GM23338 (cell line): ENCODE measurements around the gene PIP5K1A. TPM values are rescaled to one million over a fixed set of nuclear protein-coding genes. Genes with fewer than 3 reads are reported as not detected.

Experiments
- ATAC-seq: fragments of 200-7000 bp; cut with Tn5 transposase; 3 replicates; pipeline ENCODE4 v1.9.1; 2020
- DNase-seq: peaks from one replicate; pipeline ENCODE4 v3.0.0-alpha.2; 2015; ENCODE audit warnings: low spot score
- H2AFZ ChIP-seq: fragments of 200-600 bp; sonication (generic); 2 replicates; pipeline ENCODE4 v1.8.0; 2016; ENCODE audit warnings: antibody characterized with exemption, mild to moderate bottlenecking, moderate library complexity
- H3F3A ChIP-seq: fragments of 200-600 bp; sonication (generic); replicated peaks from 2 replicates; pipeline ENCODE4 v1.8.0; 2017; ENCODE audit warnings: antibody characterized with exemption, mixed run types, low read depth
- H3K27ac ChIP-seq: fragments of 200-600 bp; sonication (generic); 2 replicates; pipeline ENCODE4 v1.6.1; 2016; ENCODE audit warnings: low read depth
- H3K27me3 ChIP-seq: fragments of 200-600 bp; sonication (generic); 2 replicates; pipeline ENCODE4 v1.8.0; 2016; ENCODE audit warnings: mild to moderate bottlenecking, mixed run types, moderate library complexity; ENCODE audit not compliant: insufficient read depth
- H3K36me3 ChIP-seq: fragments of 200-600 bp; sonication (generic); 2 replicates; pipeline ENCODE4 v1.8.0; 2016; ENCODE audit warnings: mild to moderate bottlenecking; ENCODE audit not compliant: insufficient read depth
- H3K4me1 ChIP-seq: fragments of 200-600 bp; sonication (generic); 2 replicates; pipeline ENCODE4 v1.8.0; 2016; ENCODE audit warnings: mild to moderate bottlenecking, moderate library complexity; ENCODE audit not compliant: insufficient read depth
- H3K4me2 ChIP-seq: fragments of 200-600 bp; sonication (generic); 2 replicates; pipeline ENCODE4 v1.7.1; 2017; ENCODE audit warnings: mixed run types
- H3K4me3 ChIP-seq: fragments of 200-600 bp; sonication (generic); 2 replicates; pipeline ENCODE4 v1.6.1; 2016; ENCODE audit warnings: mixed run types
- H3K79me2 ChIP-seq: fragments of 200-600 bp; sonication (generic); replicated peaks from 2 replicates; pipeline ENCODE4 v1.8.0; 2017; ENCODE audit warnings: mild to moderate bottlenecking; ENCODE audit not compliant: insufficient read depth
- H3K9me2 ChIP-seq: fragments of 200-600 bp; sonication (generic); 2 replicates; pipeline ENCODE4 v1.8.0; 2017; ENCODE audit not compliant: insufficient read depth
- H4K20me1 ChIP-seq: fragments of 200-600 bp; sonication (generic); replicated peaks from 2 replicates; pipeline ENCODE4 v1.8.0; 2017; ENCODE audit warnings: mild to moderate bottlenecking; ENCODE audit not compliant: insufficient read depth
- H3K27ac Mint-ChIP-seq: 2 replicates; pipeline ENCODE4 v1.8.0; 2020; ENCODE audit warnings: inconsistent platforms, mild to moderate bottlenecking, moderate library complexity, mixed read lengths
- H3K27me3 Mint-ChIP-seq: 3 replicates; pipeline ENCODE4 v1.8.0; 2022; ENCODE audit warnings: low read depth, mild to moderate bottlenecking, moderate library complexity, mixed read lengths, inconsistent platforms; ENCODE audit not compliant: insufficient read depth, poor library complexity
- H3K36me3 Mint-ChIP-seq: 3 replicates; pipeline ENCODE4 v1.8.0; 2021; ENCODE audit warnings: low read depth, mild to moderate bottlenecking, inconsistent platforms, moderate library complexity, mixed read lengths
- H3K4me1 Mint-ChIP-seq: 3 replicates; pipeline ENCODE4 v1.8.0; 2020; ENCODE audit warnings: mild to moderate bottlenecking, inconsistent platforms, mixed read lengths
- H3K4me3 Mint-ChIP-seq: 3 replicates; pipeline ENCODE4 v1.8.0; 2021; ENCODE audit warnings: moderate library complexity, mild to moderate bottlenecking, inconsistent platforms, mixed read lengths
- H3K9me3 Mint-ChIP-seq: 3 replicates; pipeline ENCODE4 v1.8.0; 2020; ENCODE audit warnings: moderate library complexity, mild to moderate bottlenecking, inconsistent platforms, mixed read lengths
- CREB1 ChIP-seq: fragments of 250-450 bp; sonication (Bioruptor Pico); IDR thresholded peaks from 2 replicates; pipeline ENCODE4 v1.5.0; 2020; ENCODE audit warnings: low read depth, mild to moderate bottlenecking, moderate library complexity
- CTCF ChIP-seq, 2 experiments: fragments of 200-600 bp in 1 of 2; sonication (generic) in 1 of 2; conservative IDR thresholded peaks; 2 replicates each; pipeline versions ENCODE4 v1.5.1 to v1.6.1; 2016 to 2017; ENCODE audit warnings: antibody characterized with exemption in 2 of 2, low read depth in 2 of 2, mild to moderate bottlenecking in 2 of 2, moderate library complexity in 1 of 2
- EZH2 ChIP-seq: fragments of 200-600 bp; sonication (generic); IDR thresholded peaks from one replicate; pipeline ENCODE4 v1.8.0; 2017; ENCODE audit warnings: antibody characterized with exemption, mild to moderate bottlenecking, low read depth; ENCODE audit not compliant: unreplicated experiment
- EZH2phosphoT487 ChIP-seq: fragments of 200-600 bp; sonication (generic); IDR thresholded peaks from one replicate; pipeline ENCODE4 v1.8.1; 2018; ENCODE audit warnings: antibody characterized with exemption; ENCODE audit not compliant: unreplicated experiment
- JUNB ChIP-seq: IDR thresholded peaks from one replicate; pipeline ENCODE4 v1.6.1; 2016; ENCODE audit warnings: antibody characterized with exemption; ENCODE audit not compliant: unreplicated experiment
- NANOG ChIP-seq: IDR thresholded peaks from 2 replicates; pipeline ENCODE4 v1.6.1; 2016; ENCODE audit warnings: antibody characterized with exemption, borderline replicate concordance
- POLR2AphosphoS5 ChIP-seq: IDR thresholded peaks from 2 replicates; pipeline ENCODE4 v1.6.1; 2016; ENCODE audit warnings: antibody characterized with exemption, low read depth
- STAT1 ChIP-seq: IDR thresholded peaks from one replicate; pipeline ENCODE4 v1.6.1; 2016; ENCODE audit warnings: antibody characterized with exemption; ENCODE audit not compliant: unreplicated experiment
- ZNF114 ChIP-seq: fragments of 250-450 bp; sonication (Bioruptor Pico); IDR thresholded peaks from 2 replicates; pipeline ENCODE4 v1.5.0; 2020; ENCODE audit warnings: mild to moderate bottlenecking, moderate library complexity
- ZNF331 ChIP-seq: fragments of 250-450 bp; sonication (Bioruptor Pico); IDR thresholded peaks from 2 replicates; pipeline ENCODE4 v1.5.0; 2020; ENCODE audit warnings: low read depth, mild to moderate bottlenecking, moderate library complexity
- polyA plus RNA-seq: library from polyadenylated mRNA; unstranded; fragments of >200 nt; fragmentation: Nextera tagmentation; extraction: Ambion mirVana; gene quantifications from 2 replicates; pipeline ENCODE4 v1.2.1, GENCODE V29; 2016
- total RNA-seq: library from RNA; depleted of rRNA; stranded (reverse); fragments of >200 nt; shearing (Covaris generic); gene quantifications from 2 replicates; pipeline ENCODE4 v1.2.3, GENCODE V29; 2014
- TF ChIP-seq, protein P1 (sequence below): fragments of 250-450 bp; sonication (Bioruptor Pico); IDR thresholded peaks from 2 replicates; pipeline ENCODE4 v1.5.0; 2020; ENCODE audit warnings: mild to moderate bottlenecking, moderate library complexity

Gene PIP5K1A
- total and polyA plus RNA-seq, 2 experiments from 2014 or later, result 23.2 to 63.3 TPM

GRCh38 chr1:151213560-151213959, 15.2 kb downstream of the PIP5K1A start:
- H3K4me1 Mint-ChIP-seq, result no peaks in the 10 kb centered on the region; the same call in 2 of the 3 replicates
- H4K20me1 ChIP-seq, result peaks cover 51% of the 10 kb centered on the region
- H3K4me1 ChIP-seq, result no peaks in the 10 kb centered on the region
- no peaks in the 10 kb centered on the region for H3K27me3 Mint-ChIP-seq
- H3F3A ChIP-seq, result 0 out of 2 replicates have a peak, but pooled peaks cover 4% of the 10 kb centered on the region
- H3K4me3 ChIP-seq, result no peak overlapping the region
- H3K79me2 ChIP-seq, result peaks cover 100% of the 10 kb centered on the region
- H3K36me3 ChIP-seq, result peaks cover 11% of the 10 kb centered on the region; the same call in 1 of the 2 replicates
- H3K27me3 ChIP-seq, result no peaks in the 10 kb centered on the region
- no peak for TF ChIP-seq ZNF114
- TF ChIP-seq CTCF (conservative IDR thresholded peaks at IDR 0.05; ENCODE audit: low read depth in 2 of 2), result no peak
- TF ChIP-seq CREB1 (CRISPR knock-in tag), result no peak
- TF ChIP-seq ZNF331 (CRISPR knock-in tag), result no peak
- no peak for TF ChIP-seq EZH2
- TF ChIP-seq POLR2AphosphoS5, result no peak
- TF ChIP-seq, protein P1, sequence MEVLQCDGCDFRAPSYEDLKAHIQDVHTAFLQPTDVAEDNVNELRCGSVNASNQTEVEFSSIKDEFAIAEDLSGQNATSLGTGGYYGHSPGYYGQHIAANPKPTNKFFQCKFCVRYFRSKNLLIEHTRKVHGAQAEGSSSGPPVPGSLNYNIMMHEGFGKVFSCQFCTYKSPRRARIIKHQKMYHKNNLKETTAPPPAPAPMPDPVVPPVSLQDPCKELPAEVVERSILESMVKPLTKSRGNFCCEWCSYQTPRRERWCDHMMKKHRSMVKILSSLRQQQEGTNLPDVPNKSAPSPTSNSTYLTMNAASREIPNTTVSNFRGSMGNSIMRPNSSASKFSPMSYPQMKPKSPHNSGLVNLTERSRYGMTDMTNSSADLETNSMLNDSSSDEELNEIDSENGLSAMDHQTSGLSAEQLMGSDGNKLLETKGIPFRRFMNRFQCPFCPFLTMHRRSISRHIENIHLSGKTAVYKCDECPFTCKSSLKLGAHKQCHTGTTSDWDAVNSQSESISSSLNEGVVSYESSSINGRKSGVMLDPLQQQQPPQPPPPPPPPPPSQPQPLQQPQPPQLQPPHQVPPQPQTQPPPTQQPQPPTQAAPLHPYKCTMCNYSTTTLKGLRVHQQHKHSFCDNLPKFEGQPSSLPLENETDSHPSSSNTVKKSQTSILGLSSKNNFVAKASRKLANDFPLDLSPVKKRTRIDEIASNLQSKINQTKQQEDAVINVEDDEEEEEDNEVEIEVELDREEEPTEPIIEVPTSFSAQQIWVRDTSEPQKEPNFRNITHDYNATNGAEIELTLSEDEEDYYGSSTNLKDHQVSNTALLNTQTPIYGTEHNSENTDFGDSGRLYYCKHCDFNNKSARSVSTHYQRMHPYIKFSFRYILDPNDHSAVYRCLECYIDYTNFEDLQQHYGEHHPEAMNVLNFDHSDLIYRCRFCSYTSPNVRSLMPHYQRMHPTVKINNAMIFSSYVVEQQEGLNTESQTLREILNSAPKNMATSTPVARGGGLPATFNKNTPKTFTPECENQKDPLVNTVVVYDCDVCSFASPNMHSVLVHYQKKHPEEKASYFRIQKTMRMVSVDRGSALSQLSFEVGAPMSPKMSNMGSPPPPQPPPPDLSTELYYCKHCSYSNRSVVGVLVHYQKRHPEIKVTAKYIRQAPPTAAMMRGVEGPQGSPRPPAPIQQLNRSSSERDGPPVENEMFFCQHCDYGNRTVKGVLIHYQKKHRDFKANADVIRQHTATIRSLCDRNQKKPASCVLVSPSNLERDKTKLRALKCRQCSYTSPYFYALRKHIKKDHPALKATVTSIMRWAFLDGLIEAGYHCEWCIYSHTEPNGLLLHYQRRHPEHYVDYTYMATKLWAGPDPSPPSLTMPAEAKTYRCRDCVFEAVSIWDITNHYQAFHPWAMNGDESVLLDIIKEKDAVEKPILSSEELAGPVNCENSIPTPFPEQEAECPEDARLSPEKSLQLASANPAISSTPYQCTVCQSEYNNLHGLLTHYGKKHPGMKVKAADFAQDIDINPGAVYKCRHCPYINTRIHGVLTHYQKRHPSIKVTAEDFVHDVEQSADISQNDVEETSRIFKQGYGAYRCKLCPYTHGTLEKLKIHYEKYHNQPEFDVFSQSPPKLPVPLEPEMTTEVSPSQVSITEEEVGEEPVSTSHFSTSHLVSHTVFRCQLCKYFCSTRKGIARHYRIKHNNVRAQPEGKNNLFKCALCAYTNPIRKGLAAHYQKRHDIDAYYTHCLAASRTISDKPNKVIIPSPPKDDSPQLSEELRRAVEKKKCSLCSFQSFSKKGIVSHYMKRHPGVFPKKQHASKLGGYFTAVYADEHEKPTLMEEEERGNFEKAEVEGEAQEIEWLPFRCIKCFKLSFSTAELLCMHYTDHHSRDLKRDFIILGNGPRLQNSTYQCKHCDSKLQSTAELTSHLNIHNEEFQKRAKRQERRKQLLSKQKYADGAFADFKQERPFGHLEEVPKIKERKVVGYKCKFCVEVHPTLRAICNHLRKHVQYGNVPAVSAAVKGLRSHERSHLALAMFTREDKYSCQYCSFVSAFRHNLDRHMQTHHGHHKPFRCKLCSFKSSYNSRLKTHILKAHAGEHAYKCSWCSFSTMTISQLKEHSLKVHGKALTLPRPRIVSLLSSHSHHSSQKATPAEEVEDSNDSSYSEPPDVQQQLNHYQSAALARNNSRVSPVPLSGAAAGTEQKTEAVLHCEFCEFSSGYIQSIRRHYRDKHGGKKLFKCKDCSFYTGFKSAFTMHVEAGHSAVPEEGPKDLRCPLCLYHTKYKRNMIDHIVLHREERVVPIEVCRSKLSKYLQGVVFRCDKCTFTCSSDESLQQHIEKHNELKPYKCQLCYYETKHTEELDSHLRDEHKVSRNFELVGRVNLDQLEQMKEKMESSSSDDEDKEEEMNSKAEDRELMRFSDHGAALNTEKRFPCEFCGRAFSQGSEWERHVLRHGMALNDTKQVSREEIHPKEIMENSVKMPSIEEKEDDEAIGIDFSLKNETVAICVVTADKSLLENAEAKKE (CRISPR knock-in tag), result no peak
- no peak for TF ChIP-seq JUNB
- no peak for TF ChIP-seq EZH2phosphoT487
- no peak for TF ChIP-seq NANOG
- TF ChIP-seq STAT1, result no peak
- H3K9me3 Mint-ChIP-seq, result no peaks in the 10 kb centered on the region
- no peak overlapping the region for H3K4me2 ChIP-seq
- H3K4me3 Mint-ChIP-seq, result no peak overlapping the region
- ATAC-seq, result no peak
- H3K36me3 Mint-ChIP-seq, result peaks cover 35% of the 10 kb centered on the region
- H3K9me2 ChIP-seq, result no peaks in the 10 kb centered on the region
- no peak overlapping the region for H3K27ac Mint-ChIP-seq
- DNase-seq, result no peak
- H3K27ac ChIP-seq, result no peak overlapping the region
- no peak overlapping the region for H2AFZ ChIP-seq
